GDM1 (cell line): ENCODE data around the gene MORN3.
"Not testable (repeated sequence)": the region's sequence is repeated elsewhere in the genome, so short reads cannot be mapped to it uniquely, and the experiment has no call there.

ENCODE experiments used
- DNase-seq: peaks from one replicate; lab custom pipeline; 2025; lab: John Stamatoyannopoulos, UW

MORN3 gene

GRCh38 chr12:121689430-121689829 is 20.0 kb upstream of the MORN3 start:
- no peak for DNase-seq

GRCh38 chr12:121688966-121689365 is 19.5 kb upstream of the MORN3 start:
- DNase-seq: no peak

- not testable (repeated sequence) for DNase-seq
Observed at GRCh38 chr12:121679661-121680197, 10.3 kb upstream of the MORN3 start.

- DNase-seq: no peak
Observed at GRCh38 chr12:121678716-121679300, 9.4 kb upstream of the MORN3 start.

GRCh38 chr12:121678305-121678704 is 8.9 kb upstream of the MORN3 start:
- no peak for DNase-seq

GRCh38 chr12:121676190-121676589 is 6.7 kb upstream of the MORN3 start:
- no peak for DNase-seq

GRCh38 chr12:121673013-121673511 is 3.6 kb upstream of the MORN3 start:
- DNase-seq: no peak

GRCh38 chr12:121668750-121669520 is 519 bp downstream of the MORN3 start:
- peak; percentile 23 for DNase-seq

- DNase-seq: not testable (repeated sequence)
Observed at GRCh38 chr12:121666829-121667228, 2.6 kb downstream of the MORN3 start.

- DNase-seq: no peak
Observed at GRCh38 chr12:121663610-121663929, 5.9 kb downstream of the MORN3 start.

- not testable (repeated sequence) for DNase-seq
Observed at GRCh38 chr12:121661353-121662105, 7.9 kb downstream of the MORN3 start.

GRCh38 chr12:121657305-121658008 is 12.0 kb downstream of the MORN3 start:
- DNase-seq: no peak

- no peak for DNase-seq
Observed at GRCh38 chr12:121656122-121656521, 13.3 kb downstream of the MORN3 start.

GRCh38 chr12:121653999-121654398 is 15.5 kb downstream of the MORN3 start:
- no peak for DNase-seq

GRCh38 chr12:121652767-121653497 is 16.5 kb downstream of the MORN3 start:
- DNase-seq: no peak

- DNase-seq: no peak
Observed at GRCh38 chr12:121651320-121651719, 18.1 kb downstream of the MORN3 start.

- DNase-seq: peak; percentile 81
Observed at GRCh38 chr12:121649819-121650353, 19.6 kb downstream of the MORN3 start.

GRCh38 chr12:121649322-121649721 is 20.1 kb downstream of the MORN3 start:
- no peak for DNase-seq

- no peak for DNase-seq
Observed at GRCh38 chr12:121648458-121649028, 20.9 kb downstream of the MORN3 start.

GRCh38 chr12:121641343-121641630 is 28.2 kb downstream of the MORN3 start:
- no peak for DNase-seq
